Osteoblast (primary cell): Measurements from ENCODE around the gene HMCN1. TPM values are rescaled to one million over a fixed set of nuclear protein-coding genes. Genes with fewer than 3 reads are reported as not detected.

Source experiments
- DNase-seq: peaks from one replicate; pipeline ENCODE4 v3.0.0; 2011; ENCODE audit warnings: low spot score, mixed read lengths; ENCODE audit not compliant: insufficient read length; ENCODE audit errors: missing footprints
- H2AFZ ChIP-seq: 2 replicates; pipeline ENCODE4 v1.6.0; 2011; ENCODE audit warnings: mild to moderate bottlenecking, low read length
- H3K27ac ChIP-seq: 2 replicates; pipeline ENCODE4 v1.5.1; 2011; ENCODE audit warnings: mild to moderate bottlenecking, low read depth, low read length, moderate library complexity
- H3K27me3 ChIP-seq: 2 replicates; pipeline ENCODE4 v1.6.0; 2012; ENCODE audit warnings: mild to moderate bottlenecking, control low read depth, inconsistent platforms, low read length, moderate library complexity; ENCODE audit not compliant: insufficient read depth
- H3K36me3 ChIP-seq: 2 replicates; pipeline ENCODE4 v1.5.1; 2011; ENCODE audit warnings: mild to moderate bottlenecking, low read length, control low read depth, moderate library complexity; ENCODE audit not compliant: insufficient read depth
- H3K4me1 ChIP-seq: 2 replicates; pipeline ENCODE4 v1.5.1; 2011; ENCODE audit warnings: mild to moderate bottlenecking, low read length, control low read depth, moderate library complexity; ENCODE audit not compliant: insufficient read depth
- H3K4me2 ChIP-seq: 2 replicates; pipeline ENCODE4 v1.6.0; 2011; ENCODE audit warnings: mild to moderate bottlenecking, low read length; ENCODE audit not compliant: insufficient read depth
- H3K4me3 ChIP-seq: fragments of 200-600 bp; sonication (generic); 3 replicates; pipeline ENCODE4 v1.5.1; 2012; ENCODE audit warnings: mild to moderate bottlenecking, low read length, inconsistent platforms; ENCODE audit not compliant: insufficient read depth
- H3K79me2 ChIP-seq: 2 replicates; pipeline ENCODE4 v1.6.0; 2012; ENCODE audit warnings: mild to moderate bottlenecking, low read length, control low read depth, inconsistent platforms; ENCODE audit not compliant: insufficient read depth
- H3K9me3 ChIP-seq: 2 replicates; pipeline ENCODE4 v1.5.1; 2011; ENCODE audit warnings: low read depth, low read length, control low read depth
- H4K20me1 ChIP-seq: 2 replicates; pipeline ENCODE4 v1.6.0; 2012; ENCODE audit warnings: mild to moderate bottlenecking, low read length, control low read depth; ENCODE audit not compliant: insufficient read depth
- total RNA-seq: library from RNA; depleted of rRNA; stranded (reverse); fragments of >200 nt; gene quantifications from 2 replicates; pipeline ENCODE4 v1.2.3, GENCODE V29; 2012
- TF ChIP-seq, protein P1 (sequence below): IDR thresholded peaks from 2 replicates; pipeline ENCODE4 v1.5.1; 2011; ENCODE audit warnings: mild to moderate bottlenecking, low read depth, low read length, moderate library complexity; ENCODE audit errors: extremely low read depth

Gene HMCN1
- total RNA-seq, 1 donor: 178 TPM

DNA sequence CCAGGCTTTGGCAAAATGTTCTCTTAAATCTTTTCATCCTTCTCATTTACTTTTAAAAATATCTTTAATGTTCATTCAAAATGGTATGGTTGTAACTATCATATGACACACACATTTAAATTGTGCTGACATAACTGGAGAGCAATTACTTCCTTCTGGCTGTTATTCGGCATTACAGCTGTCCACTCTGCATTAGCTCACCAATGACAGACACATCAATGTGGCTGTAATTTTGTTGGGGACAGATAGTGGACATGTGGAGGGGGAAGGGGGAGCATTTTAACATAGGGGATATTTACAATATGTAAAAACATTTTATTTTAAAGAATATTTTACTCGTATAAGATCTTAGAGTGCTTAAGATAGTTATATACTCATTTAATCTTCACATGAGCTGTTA lies 319.8 kb downstream of the HMCN1 start:
- DNase-seq: no peak

DNA sequence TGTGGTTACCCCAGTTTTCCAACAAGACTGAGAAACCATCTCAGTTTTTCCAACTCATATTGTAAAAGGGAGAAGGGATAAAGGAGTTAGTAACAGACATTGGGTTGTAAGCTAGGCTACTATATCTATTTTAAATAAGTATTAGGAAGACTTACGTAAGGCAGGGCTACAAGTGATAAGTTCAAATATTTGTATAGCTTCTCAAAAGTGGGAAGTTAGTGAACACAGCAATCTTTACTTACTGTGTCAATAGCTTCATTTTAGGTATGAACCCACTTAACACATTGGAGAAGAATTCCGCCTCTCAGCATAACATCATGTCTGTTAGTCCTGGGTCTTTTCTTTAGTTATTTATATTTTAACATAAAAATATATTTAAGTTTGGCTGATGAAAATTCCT lies 320.7 kb downstream of the HMCN1 start:
- no peak overlapping the region for H3K27ac ChIP-seq

More for the DNA sequence above, 319.8 kb downstream of the HMCN1 start:
- H3K27me3 ChIP-seq: no peaks in the 10 kb centered on the region
- no peak overlapping the region for H3K4me2 ChIP-seq
- no peak overlapping the region for H2AFZ ChIP-seq
- H3K4me3 ChIP-seq: no peak overlapping the region
- TF ChIP-seq, protein P1, sequence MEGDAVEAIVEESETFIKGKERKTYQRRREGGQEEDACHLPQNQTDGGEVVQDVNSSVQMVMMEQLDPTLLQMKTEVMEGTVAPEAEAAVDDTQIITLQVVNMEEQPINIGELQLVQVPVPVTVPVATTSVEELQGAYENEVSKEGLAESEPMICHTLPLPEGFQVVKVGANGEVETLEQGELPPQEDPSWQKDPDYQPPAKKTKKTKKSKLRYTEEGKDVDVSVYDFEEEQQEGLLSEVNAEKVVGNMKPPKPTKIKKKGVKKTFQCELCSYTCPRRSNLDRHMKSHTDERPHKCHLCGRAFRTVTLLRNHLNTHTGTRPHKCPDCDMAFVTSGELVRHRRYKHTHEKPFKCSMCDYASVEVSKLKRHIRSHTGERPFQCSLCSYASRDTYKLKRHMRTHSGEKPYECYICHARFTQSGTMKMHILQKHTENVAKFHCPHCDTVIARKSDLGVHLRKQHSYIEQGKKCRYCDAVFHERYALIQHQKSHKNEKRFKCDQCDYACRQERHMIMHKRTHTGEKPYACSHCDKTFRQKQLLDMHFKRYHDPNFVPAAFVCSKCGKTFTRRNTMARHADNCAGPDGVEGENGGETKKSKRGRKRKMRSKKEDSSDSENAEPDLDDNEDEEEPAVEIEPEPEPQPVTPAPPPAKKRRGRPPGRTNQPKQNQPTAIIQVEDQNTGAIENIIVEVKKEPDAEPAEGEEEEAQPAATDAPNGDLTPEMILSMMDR: no peak
- H3K4me1 ChIP-seq: peaks cover 6% of the 10 kb centered on the region
- no peaks in the 10 kb centered on the region for H3K36me3 ChIP-seq
- H3K79me2 ChIP-seq: no peaks in the 10 kb centered on the region
- no peak overlapping the region for H3K27ac ChIP-seq
- no peaks in the 10 kb centered on the region for H3K9me3 ChIP-seq
- no peaks in the 10 kb centered on the region for H4K20me1 ChIP-seq

DNA sequence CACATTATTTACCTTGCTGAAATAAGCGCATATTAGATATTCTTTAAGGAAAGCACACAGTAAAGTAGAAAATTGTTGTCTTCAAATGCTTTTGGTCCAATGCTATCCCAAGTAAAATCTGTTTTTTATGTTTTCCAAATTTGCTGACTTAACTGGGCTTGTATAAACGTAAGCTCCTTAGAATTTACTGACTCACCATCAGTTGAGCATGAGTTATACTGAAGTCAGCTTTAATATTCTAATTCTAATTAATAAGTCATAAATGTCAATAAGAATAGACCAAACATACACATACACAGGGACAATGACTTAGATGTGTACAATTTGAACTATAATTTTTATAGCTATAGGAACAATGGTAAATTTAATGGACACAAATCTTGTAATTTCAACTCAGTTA lies 321.7 kb downstream of the HMCN1 start:
- Histone ChIP-seq H3K4me2 (no peak overlapping the region), H3K27ac (no peak overlapping the region), H2AFZ (no peak overlapping the region), H3K27me3 (no peaks in the 10 kb centered on the region), H3K9me3 (no peaks in the 10 kb centered on the region), H4K20me1 (no peaks in the 10 kb centered on the region), H3K4me1 (no peaks in the 10 kb centered on the region), H3K79me2 (no peaks in the 10 kb centered on the region), H3K4me3 (no peak overlapping the region), H3K36me3 (no peaks in the 10 kb centered on the region)
- TF ChIP-seq, protein P1: no peak
- DNase-seq: no peak

More for the DNA sequence above, 320.7 kb downstream of the HMCN1 start:
- peaks cover 6% of the 10 kb centered on the region for H3K4me1 ChIP-seq
- no peak overlapping the region for H3K4me3 ChIP-seq
- H3K79me2 ChIP-seq: no peaks in the 10 kb centered on the region
- no peaks in the 10 kb centered on the region for H3K36me3 ChIP-seq
- no peak overlapping the region for H2AFZ ChIP-seq
- H3K9me3 ChIP-seq: no peaks in the 10 kb centered on the region
- no peak overlapping the region for H3K4me2 ChIP-seq
- no peaks in the 10 kb centered on the region for H4K20me1 ChIP-seq
- no peak for DNase-seq
- H3K27me3 ChIP-seq: no peaks in the 10 kb centered on the region
- TF ChIP-seq, protein P1: no peak

DNA sequence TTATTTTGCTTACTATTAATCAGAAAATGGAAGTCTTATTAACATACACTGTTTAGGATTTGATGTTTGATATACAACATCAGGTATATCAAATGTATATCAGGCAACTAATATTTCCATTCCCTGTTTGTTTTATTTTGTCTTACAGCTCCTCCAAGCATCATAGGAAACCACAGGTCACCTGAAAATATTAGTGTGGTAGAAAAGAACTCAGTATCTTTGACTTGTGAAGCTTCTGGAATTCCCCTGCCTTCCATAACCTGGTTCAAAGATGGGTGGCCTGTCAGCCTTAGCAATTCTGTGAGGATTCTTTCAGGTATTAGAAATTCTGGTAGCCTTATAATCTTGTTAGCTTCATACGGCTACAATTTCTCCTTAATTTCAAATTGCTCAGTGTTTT lies 322.9 kb downstream of the HMCN1 start:
- Histone ChIP-seq H3K4me1 (no peaks in the 10 kb centered on the region), H3K9me3 (no peaks in the 10 kb centered on the region), H2AFZ (no peak overlapping the region), H3K27ac (no peak overlapping the region), H3K4me3 (no peak overlapping the region), H3K79me2 (no peaks in the 10 kb centered on the region), H3K36me3 (no peaks in the 10 kb centered on the region), H3K27me3 (no peaks in the 10 kb centered on the region), H4K20me1 (no peaks in the 10 kb centered on the region), H3K4me2 (no peak overlapping the region)
- TF ChIP-seq, protein P1: no peak
- DNase-seq: no peak
